A673 (cell line): ENCODE data around the gene ARMCX4. TPM values are rescaled to one million over a fixed set of nuclear protein-coding genes. Genes with fewer than 3 reads are reported as not detected.

Experiments
- BruUV-seq: library from RNA; stranded (reverse); fragments of 400-500 nt; replicated peaks from 2 replicates; lab custom pipeline; 2021; lab: Mats Ljungman, UMichigan
- CTCF ChIA-PET: fragments of 300-600 bp; sonication (Branson Sonifier 250); formaldehyde crosslinking; loops from one replicate; lab custom pipeline; 2022; ENCODE audit warnings: antibody characterized with exemption; lab: Charles Lee
- POLR2A ChIA-PET: fragments of 300-600 bp; sonication (Branson Sonifier 250); formaldehyde crosslinking; loops from one replicate; lab custom pipeline; 2022; ENCODE audit warnings: antibody characterized with exemption; ENCODE audit not compliant: low non-redundant PET; lab: Charles Lee
- DNase-seq: peaks from one replicate; pipeline ENCODE4 v3.0.0-alpha.2; 2015; ENCODE audit warnings: low spot score
- H3K27ac ChIP-seq: fragments of 200-600 bp; sonication (generic); 2 replicates; pipeline ENCODE4 v1.5.1; 2016; ENCODE audit warnings: mixed run types, low read depth, mild to moderate bottlenecking, mixed read lengths, antibody characterized with exemption, low read length; ENCODE audit not compliant: poor library complexity, severe bottlenecking
- H3K27me3 ChIP-seq: fragments of 200-600 bp; sonication (generic); replicated peaks from 2 replicates; pipeline ENCODE4 v1.6.1; 2017; ENCODE audit warnings: mixed run types, low read depth, mild to moderate bottlenecking, mixed read lengths, antibody characterized with exemption, low read length; ENCODE audit not compliant: insufficient read depth, poor library complexity
- H3K36me3 ChIP-seq: fragments of 200-600 bp; sonication (generic); 2 replicates; pipeline ENCODE4 v1.6.1; 2016; ENCODE audit warnings: mixed run types, mild to moderate bottlenecking, mixed read lengths, antibody characterized with exemption, low read length; ENCODE audit not compliant: insufficient read depth, poor library complexity, severe bottlenecking
- H3K4me1 ChIP-seq: fragments of 200-600 bp; sonication (generic); 2 replicates; pipeline ENCODE4 v1.6.1; 2017; ENCODE audit warnings: mixed run types, mild to moderate bottlenecking, mixed read lengths, antibody characterized with exemption, low read length; ENCODE audit not compliant: insufficient read depth, poor library complexity, severe bottlenecking
- H3K4me3 ChIP-seq: fragments of 200-600 bp; sonication (generic); 2 replicates; pipeline ENCODE4 v1.5.1; 2016; ENCODE audit warnings: low read depth, mixed run types, mild to moderate bottlenecking, mixed read lengths, low read length; ENCODE audit not compliant: poor library complexity, severe bottlenecking
- H3K9me3 ChIP-seq: fragments of 200-600 bp; sonication (generic); 2 replicates; pipeline ENCODE4 v1.6.1; 2016; ENCODE audit warnings: mixed run types, low read depth, mild to moderate bottlenecking, mixed read lengths, antibody characterized with exemption, low read length; ENCODE audit not compliant: poor library complexity, severe bottlenecking
- CTCF ChIP-seq: fragments of 300-800, 200-600 bp; sonication (generic); conservative IDR thresholded peaks from 2 replicates; pipeline ENCODE4 v1.5.1; 2017; ENCODE audit warnings: low read depth, mild to moderate bottlenecking, antibody characterized with exemption, low read length, moderate library complexity, mixed read lengths
- EZH2 ChIP-seq: fragments of 200-600 bp; sonication (generic); IDR thresholded peaks from 2 replicates; pipeline ENCODE4 v1.6.1; 2017; ENCODE audit warnings: borderline replicate concordance, low read depth, mild to moderate bottlenecking, mixed read lengths, antibody characterized with exemption, low read length; ENCODE audit not compliant: poor library complexity, severe bottlenecking
- intact Hi-C: fragments of 100-400 bp; cut with micrococcal nuclease; formaldehyde crosslinking; loops from one replicate; pipeline ENCODE4 v1.10.0; 2022; ENCODE audit not compliant: unreplicated experiment
- total RNA-seq: library from RNA; stranded (reverse); gene quantifications from 2 replicates; pipeline ENCODE4 v1.2.3, GENCODE V29; 2021

The ARMCX4 gene
- total RNA-seq, 1 experiment from 2014 or later = 12.0 TPM

- DNase-seq = no peak
- intact Hi-C loops = no loop called here
These were observed 1.6 kb upstream of the ARMCX4 start for GRCh38 chrX:101483705-101484104.

GRCh38 chrX:101484135-101484534 lies 1.1 kb upstream of the ARMCX4 start:
- ChIA-PET CTCF (no interaction called here), POLR2A (no interaction called here)
- DNase-seq = no peak
- TF ChIP-seq CTCF = no peak
- TF ChIP-seq EZH2 = no peak
- no TSS peak for BruUV-seq
- Histone ChIP-seq H3K36me3 (no peaks in the 10 kb centered on the region), H3K27ac (no peak overlapping the region), H3K9me3 (no peaks in the 10 kb centered on the region), H3K27me3 (no peaks in the 10 kb centered on the region), H3K4me1 (no peaks in the 10 kb centered on the region), H3K4me3 (no peak overlapping the region)
- intact Hi-C loops = no loop called here

More at GRCh38 chrX:101483705-101484104, 1.6 kb upstream of the ARMCX4 start:
- Histone ChIP-seq H3K27ac (no peak overlapping the region), H3K4me3 (no peak overlapping the region), H3K9me3 (no peaks in the 10 kb centered on the region), H3K36me3 (no peaks in the 10 kb centered on the region), H3K27me3 (no peaks in the 10 kb centered on the region), H3K4me1 (no peaks in the 10 kb centered on the region)
- POLR2A ChIA-PET = no interaction called here
- BruUV-seq = no TSS peak
- CTCF ChIA-PET = no interaction called here
- TF ChIP-seq CTCF (no peak), EZH2 (no peak)

DNA sequence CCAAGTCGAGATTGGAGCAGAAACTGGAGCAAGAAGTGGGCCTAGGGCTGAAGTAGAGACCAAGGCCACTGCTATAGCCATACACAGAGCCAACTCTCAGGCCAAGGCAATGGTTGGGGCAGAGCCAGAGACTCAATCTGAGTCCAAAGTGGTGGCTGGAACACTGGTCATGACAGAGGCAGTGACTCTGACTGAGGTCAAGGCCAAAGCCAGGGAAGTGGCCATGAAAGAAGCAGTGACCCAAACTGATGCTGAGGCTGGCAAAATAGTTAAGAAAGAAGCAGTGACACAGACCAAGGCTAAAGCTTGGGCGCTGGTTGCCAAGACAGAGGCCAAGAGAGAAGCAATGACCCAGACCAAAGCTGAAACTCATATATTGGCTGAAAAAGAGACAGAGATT lies 3.5 kb downstream of the ARMCX4 start:
- Histone ChIP-seq H3K9me3 (no peaks in the 10 kb centered on the region), H3K36me3 (no peaks in the 10 kb centered on the region), H3K4me1 (no peaks in the 10 kb centered on the region), H3K4me3 (no peak overlapping the region), H3K27me3 (no peaks in the 10 kb centered on the region), H3K27ac (no peak overlapping the region)
- TF ChIP-seq EZH2 (no peak), CTCF (no peak)
- POLR2A ChIA-PET = no interaction called here
- intact Hi-C loops = no loop called here
- no peak for DNase-seq
- CTCF ChIA-PET = no interaction called here
- BruUV-seq = no TSS peak
